HepG2 (cell line): ENCODE data around the gene EPHA6. TPM values are rescaled to one million over a fixed set of nuclear protein-coding genes. Genes with fewer than 3 reads are reported as not detected.

Source experiments
- ATAC-seq: fragments of 200-7000 bp; cut with Tn5 transposase; 3 replicates; pipeline ENCODE4 v1.9.1; 2020; ENCODE audit warnings: mild to moderate bottlenecking, moderate library complexity
- BruUV-seq: library from RNA; stranded (reverse); fragments of 400-500 nt; replicated peaks from 2 replicates; lab custom pipeline; 2021; lab: Mats Ljungman, UMichigan
- CTCF ChIA-PET: fragments of 300-600 bp; formaldehyde crosslinking; extraction: SDS; loops from one replicate; lab custom pipeline; 2021; ENCODE audit warnings: low total read pairs, inconsistent platforms, low intra/inter-chr PET ratio; lab: Yijun Ruan, JAX
- POLR2A ChIA-PET: fragments of 350-600 bp; sonication (Branson Sonifier 250); formaldehyde crosslinking; loops from one replicate; lab custom pipeline; 2020; ENCODE audit warnings: antibody characterized with exemption, inconsistent platforms; lab: Yijun Ruan, JAX
- DNase-seq: peaks from one replicate; pipeline ENCODE4 v3.0.0-alpha.2; 2015; ENCODE audit warnings: low spot score
- FAIRE-seq: peaks from 3 replicates; lab custom pipeline; 2011; peaks lifted over from hg19 to GRCh38; lab: Jason Lieb, UNC
- H2AFZ ChIP-seq: one replicate; pipeline ENCODE4 v1.6.1; 2011; ENCODE audit warnings: low read length, inconsistent platforms
- H3K27ac ChIP-seq: fragments of 300-600 bp; 3 replicates; pipeline ENCODE4 v1.8.0; 2011; ENCODE audit warnings: mixed run types, mild to moderate bottlenecking, mixed read lengths, low read length, inconsistent platforms; ENCODE audit not compliant: insufficient read depth; ENCODE audit errors: extremely low read length
- H3K27me3 ChIP-seq, 2 experiments: fragments of 200-600 bp in 1 of 2; 2 replicates in 1 of 2; 3 replicates in 1 of 2; pipeline versions ENCODE4 v1.6.0 to v1.8.0; 2011; ENCODE audit warnings: low read length in 2 of 2, mild to moderate bottlenecking in 2 of 2, moderate library complexity in 2 of 2, inconsistent platforms in 1 of 2; ENCODE audit not compliant: insufficient read depth in 2 of 2, control insufficient read depth in 1 of 2
- H3K36me3 ChIP-seq, 2 experiments: fragments of 200-600 bp in 1 of 2; replicated peaks in 1 of 2; 2 replicates in 1 of 2; 3 replicates in 1 of 2; pipeline versions ENCODE4 v1.5.1 to v1.8.0; 2011; ENCODE audit warnings: low read length in 2 of 2, inconsistent platforms in 1 of 2; ENCODE audit not compliant: insufficient read depth in 2 of 2, control insufficient read depth in 1 of 2
- H3K4me1 ChIP-seq: 2 replicates; pipeline ENCODE4 v1.5.1; 2012; ENCODE audit warnings: low read length, inconsistent platforms; ENCODE audit not compliant: insufficient read depth
- H3K4me2 ChIP-seq: 2 replicates; pipeline ENCODE4 v1.6.0; 2011; ENCODE audit warnings: low read depth, low read length, inconsistent platforms
- H3K4me3 ChIP-seq, 3 experiments: fragments of 200-600 bp in 1 of 3; sonication (generic), shearing (Covaris generic) in 1 of 3; replicated peaks in 1 of 3; 2 replicates each; pipeline ENCODE4 v1.5.1; 2011 to 2016; ENCODE audit warnings: low read length in 3 of 3, inconsistent platforms in 2 of 3, low read depth in 2 of 3, mild to moderate bottlenecking in 2 of 3, control low read depth in 1 of 3, mixed read lengths in 1 of 3; ENCODE audit not compliant: insufficient read depth in 1 of 3
- H3K79me2 ChIP-seq: one replicate; pipeline ENCODE4 v1.6.1; 2011; ENCODE audit warnings: low read length, inconsistent platforms; ENCODE audit not compliant: insufficient read depth
- H3K9ac ChIP-seq: 2 replicates; pipeline ENCODE4 v1.6.0; 2011; ENCODE audit warnings: mild to moderate bottlenecking, low read depth, low read length, inconsistent platforms; ENCODE audit not compliant: insufficient read depth
- H3K9me3 ChIP-seq: 2 replicates; pipeline ENCODE4 v1.5.1; 2012; ENCODE audit warnings: mild to moderate bottlenecking, low read length
- H4K20me1 ChIP-seq: 2 replicates; pipeline ENCODE4 v1.6.0; 2011; ENCODE audit warnings: inconsistent platforms, mild to moderate bottlenecking, low read length, moderate library complexity; ENCODE audit not compliant: insufficient read depth
- ZNF552 ChIP-seq: sonication (generic); formaldehyde crosslinking; IDR thresholded peaks from 2 replicates; pipeline ENCODE4 v1.9.0; 2022; ENCODE audit warnings: missing genetic modification reagents, mild to moderate bottlenecking, borderline replicate concordance
- ZNF605 ChIP-seq: sonication (generic); formaldehyde crosslinking; IDR thresholded peaks from 2 replicates; pipeline ENCODE4 v1.8.0; 2022; ENCODE audit warnings: mild to moderate bottlenecking, missing genetic modification reagents
- ZNF629 ChIP-seq: sonication (generic); formaldehyde crosslinking; conservative IDR thresholded peaks from 2 replicates; pipeline ENCODE4 v1.5.0; 2020; ENCODE audit warnings: missing genetic modification reagents
- ZNF776 ChIP-seq: sonication (generic); formaldehyde crosslinking; IDR thresholded peaks from 2 replicates; pipeline ENCODE4 v1.4.0; 2020; ENCODE audit warnings: mild to moderate bottlenecking, missing genetic modification reagents
- WGBS: methylation state at CpG from one replicate; pipeline ENCODE4 v1.1.6; 2017; ENCODE audit warnings: low lambda C conversion rate; 5-methylcytosine and 5-hydroxymethylcytosine counted together
- in situ Hi-C: cut with HindIII; loops from 2 replicates; pipeline ENCODE4 v1.10.0; 2017; ENCODE audit warnings: low pct_unique_long_range_greater_than_20kb; ENCODE audit not compliant: extremely low pct_ligation_motif_present
- intact Hi-C: fragments of 100-400 bp; cut with micrococcal nuclease; formaldehyde crosslinking; loops from one replicate; pipeline ENCODE4 v1.10.0; 2022; ENCODE audit not compliant: unreplicated experiment
- polyA plus RNA-seq, 8 experiments: library from polyadenylated mRNA; depleted of rRNA in 3 of 8; stranded (reverse) in 7 of 8; unstranded in 1 of 8; fragments of >200 nt; fragmentation: Illumina TruSeq in 4 of 8; extraction: Trizol in 4 of 8; gene quantifications; 2 replicates each; pipeline versions ENCODE4 v1.2.1 to v1.2.3, GENCODE V29; 2011 to 2016; ENCODE audit warnings: low read depth in 4 of 8, missing spikeins in 1 of 8, mixed read lengths in 1 of 8; ENCODE audit not compliant: insufficient read depth in 1 of 8
- total RNA-seq, 5 experiments: library from RNA; depleted of rRNA; stranded (reverse); fragments of >200 nt; fragmentation: Illumina TruSeq; extraction: Trizol; gene quantifications; 2 replicates each; pipeline ENCODE4 v1.2.3, GENCODE V29; 2016; ENCODE audit warnings: low read depth in 1 of 5
- TF ChIP-seq, protein P1 (sequence below): sonication (generic); formaldehyde crosslinking; IDR thresholded peaks from 2 replicates; pipeline ENCODE4 v1.4.0; 2020; ENCODE audit warnings: missing genetic modification reagents
- TF ChIP-seq, protein P2 (sequence below), 2 experiments: fragments of 450-650 bp in 1 of 2; sonication (generic) in 1 of 2; formaldehyde crosslinking in 1 of 2; IDR thresholded peaks; 2 replicates each; pipeline versions ENCODE4 v1.6.1 to v1.8.0; 2016 to 2022; ENCODE audit warnings: antibody characterized with exemption in 1 of 2, mild to moderate bottlenecking in 1 of 2, missing genetic modification reagents in 1 of 2

EPHA6 gene
- total and polyA plus RNA-seq, 2 of the 13 experiments (the other 11 are each of a cell fraction or from before 2014, with no cell fraction given) = not detected

DNA sequence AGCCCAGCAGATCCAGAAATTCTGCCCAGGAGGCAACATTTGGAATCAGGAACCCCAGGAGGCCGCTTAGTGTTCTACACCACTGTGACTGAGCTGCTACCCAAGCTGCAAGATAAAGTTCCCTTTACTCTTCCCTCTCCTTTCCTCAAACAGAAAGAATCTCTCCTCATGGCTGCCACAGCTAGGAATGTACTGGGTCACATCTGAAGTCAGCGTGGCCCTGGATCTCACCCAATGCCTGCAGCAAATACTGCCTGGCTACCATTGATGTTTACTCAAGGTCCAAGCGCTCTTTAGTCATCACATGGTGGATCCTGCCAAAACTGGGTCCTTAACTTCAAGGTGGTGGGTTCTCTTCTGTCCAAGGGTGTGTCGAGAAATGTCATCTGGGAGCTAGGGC lies 382.7 kb downstream of the EPHA6 start (continued):
- TF ChIP-seq, protein P1, sequence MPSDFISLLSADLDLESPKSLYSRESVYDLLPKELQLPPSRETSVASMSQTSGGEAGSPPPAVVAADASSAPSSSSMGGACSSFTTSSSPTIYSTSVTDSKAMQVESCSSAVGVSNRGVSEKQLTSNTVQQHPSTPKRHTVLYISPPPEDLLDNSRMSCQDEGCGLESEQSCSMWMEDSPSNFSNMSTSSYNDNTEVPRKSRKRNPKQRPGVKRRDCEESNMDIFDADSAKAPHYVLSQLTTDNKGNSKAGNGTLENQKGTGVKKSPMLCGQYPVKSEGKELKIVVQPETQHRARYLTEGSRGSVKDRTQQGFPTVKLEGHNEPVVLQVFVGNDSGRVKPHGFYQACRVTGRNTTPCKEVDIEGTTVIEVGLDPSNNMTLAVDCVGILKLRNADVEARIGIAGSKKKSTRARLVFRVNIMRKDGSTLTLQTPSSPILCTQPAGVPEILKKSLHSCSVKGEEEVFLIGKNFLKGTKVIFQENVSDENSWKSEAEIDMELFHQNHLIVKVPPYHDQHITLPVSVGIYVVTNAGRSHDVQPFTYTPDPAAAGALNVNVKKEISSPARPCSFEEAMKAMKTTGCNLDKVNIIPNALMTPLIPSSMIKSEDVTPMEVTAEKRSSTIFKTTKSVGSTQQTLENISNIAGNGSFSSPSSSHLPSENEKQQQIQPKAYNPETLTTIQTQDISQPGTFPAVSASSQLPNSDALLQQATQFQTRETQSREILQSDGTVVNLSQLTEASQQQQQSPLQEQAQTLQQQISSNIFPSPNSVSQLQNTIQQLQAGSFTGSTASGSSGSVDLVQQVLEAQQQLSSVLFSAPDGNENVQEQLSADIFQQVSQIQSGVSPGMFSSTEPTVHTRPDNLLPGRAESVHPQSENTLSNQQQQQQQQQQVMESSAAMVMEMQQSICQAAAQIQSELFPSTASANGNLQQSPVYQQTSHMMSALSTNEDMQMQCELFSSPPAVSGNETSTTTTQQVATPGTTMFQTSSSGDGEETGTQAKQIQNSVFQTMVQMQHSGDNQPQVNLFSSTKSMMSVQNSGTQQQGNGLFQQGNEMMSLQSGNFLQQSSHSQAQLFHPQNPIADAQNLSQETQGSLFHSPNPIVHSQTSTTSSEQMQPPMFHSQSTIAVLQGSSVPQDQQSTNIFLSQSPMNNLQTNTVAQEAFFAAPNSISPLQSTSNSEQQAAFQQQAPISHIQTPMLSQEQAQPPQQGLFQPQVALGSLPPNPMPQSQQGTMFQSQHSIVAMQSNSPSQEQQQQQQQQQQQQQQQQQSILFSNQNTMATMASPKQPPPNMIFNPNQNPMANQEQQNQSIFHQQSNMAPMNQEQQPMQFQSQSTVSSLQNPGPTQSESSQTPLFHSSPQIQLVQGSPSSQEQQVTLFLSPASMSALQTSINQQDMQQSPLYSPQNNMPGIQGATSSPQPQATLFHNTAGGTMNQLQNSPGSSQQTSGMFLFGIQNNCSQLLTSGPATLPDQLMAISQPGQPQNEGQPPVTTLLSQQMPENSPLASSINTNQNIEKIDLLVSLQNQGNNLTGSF (CRISPR knock-in tag) = no peak
- no peak for TF ChIP-seq ZNF629 (CRISPR knock-in tag)
- TF ChIP-seq ZNF552 (CRISPR knock-in tag) = no peak
- no peak for TF ChIP-seq ZNF605 (CRISPR knock-in tag)

DNA sequence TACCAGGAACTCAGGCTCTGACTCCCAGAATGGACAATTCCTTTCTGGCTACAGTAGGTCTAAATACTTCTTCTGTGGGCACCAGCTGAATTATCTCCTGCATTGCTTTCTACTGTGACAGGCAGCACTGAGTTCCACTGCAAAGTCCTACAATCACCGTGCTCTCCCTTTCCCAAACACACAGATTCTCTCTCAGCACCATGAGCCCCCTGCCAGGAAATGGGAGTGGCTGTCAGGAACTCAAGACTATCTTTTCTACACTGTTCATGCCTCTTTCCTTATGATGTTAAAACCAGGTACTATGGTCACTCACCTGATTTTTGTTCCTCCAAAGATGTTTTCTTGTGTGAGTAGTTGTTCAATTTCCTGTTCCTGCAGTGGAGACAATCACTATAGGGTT lies 383.4 kb downstream of the EPHA6 start:
- ATAC-seq (no peak), FAIRE-seq (no peak), DNase-seq (no peak)
- CTCF ChIA-PET = no interaction called here
- Histone ChIP-seq H3K4me3 (no peak overlapping the region), H3K36me3 (no peaks in the 10 kb centered on the region), H3K4me2 (no peak overlapping the region), H3K27ac (no peak overlapping the region), H3K27me3 (no peaks in the 10 kb centered on the region), H2AFZ (no peak overlapping the region), H3K9ac (no peak overlapping the region), H4K20me1 (no peaks in the 10 kb centered on the region), H3K4me1 (no peaks in the 10 kb centered on the region), H3K9me3 (no peaks in the 10 kb centered on the region), H3K79me2 (no peaks in the 10 kb centered on the region)
- in situ Hi-C loops (no loop called here), intact Hi-C loops (no loop called here)
- no TSS peak for BruUV-seq
- POLR2A ChIA-PET = no interaction called here
- WGBS = 8% methylated on average over 1 of the region's 1 CpG
- TF ChIP-seq ZNF776 (CRISPR knock-in tag) = no peak
- TF ChIP-seq, protein P2, sequence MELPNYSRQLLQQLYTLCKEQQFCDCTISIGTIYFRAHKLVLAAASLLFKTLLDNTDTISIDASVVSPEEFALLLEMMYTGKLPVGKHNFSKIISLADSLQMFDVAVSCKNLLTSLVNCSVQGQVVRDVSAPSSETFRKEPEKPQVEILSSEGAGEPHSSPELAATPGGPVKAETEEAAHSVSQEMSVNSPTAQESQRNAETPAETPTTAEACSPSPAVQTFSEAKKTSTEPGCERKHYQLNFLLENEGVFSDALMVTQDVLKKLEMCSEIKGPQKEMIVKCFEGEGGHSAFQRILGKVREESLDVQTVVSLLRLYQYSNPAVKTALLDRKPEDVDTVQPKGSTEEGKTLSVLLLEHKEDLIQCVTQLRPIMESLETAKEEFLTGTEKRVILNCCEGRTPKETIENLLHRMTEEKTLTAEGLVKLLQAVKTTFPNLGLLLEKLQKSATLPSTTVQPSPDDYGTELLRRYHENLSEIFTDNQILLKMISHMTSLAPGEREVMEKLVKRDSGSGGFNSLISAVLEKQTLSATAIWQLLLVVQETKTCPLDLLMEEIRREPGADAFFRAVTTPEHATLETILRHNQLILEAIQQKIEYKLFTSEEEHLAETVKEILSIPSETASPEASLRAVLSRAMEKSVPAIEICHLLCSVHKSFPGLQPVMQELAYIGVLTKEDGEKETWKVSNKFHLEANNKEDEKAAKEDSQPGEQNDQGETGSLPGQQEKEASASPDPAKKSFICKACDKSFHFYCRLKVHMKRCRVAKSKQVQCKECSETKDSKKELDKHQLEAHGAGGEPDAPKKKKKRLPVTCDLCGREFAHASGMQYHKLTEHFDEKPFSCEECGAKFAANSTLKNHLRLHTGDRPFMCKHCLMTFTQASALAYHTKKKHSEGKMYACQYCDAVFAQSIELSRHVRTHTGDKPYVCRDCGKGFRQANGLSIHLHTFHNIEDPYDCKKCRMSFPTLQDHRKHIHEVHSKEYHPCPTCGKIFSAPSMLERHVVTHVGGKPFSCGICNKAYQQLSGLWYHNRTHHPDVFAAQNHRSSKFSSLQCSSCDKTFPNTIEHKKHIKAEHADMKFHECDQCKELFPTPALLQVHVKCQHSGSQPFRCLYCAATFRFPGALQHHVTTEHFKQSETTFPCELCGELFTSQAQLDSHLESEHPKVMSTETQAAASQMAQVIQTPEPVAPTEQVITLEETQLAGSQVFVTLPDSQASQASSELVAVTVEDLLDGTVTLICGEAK (IDR thresholded peaks at IDR 0.05) = no peak
- TF ChIP-seq, protein P2 (CRISPR knock-in tag; IDR thresholded peaks at IDR 0.05) = no peak
